HG03342 (cell line): ENCODE measurements around the gene ELOVL6.
"Not testable (repeated sequence)": the region's sequence is repeated elsewhere in the genome, so short reads cannot be mapped to it uniquely, and the experiment has no call there.

Experiments used
- ATAC-seq: cut with Tn5 transposase; IDR thresholded peaks from one replicate; pipeline ENCODE4 v1.9.1; 2021; ENCODE audit warnings: mild to moderate bottlenecking, moderate library complexity; ENCODE audit not compliant: unreplicated experiment

The ELOVL6 gene

DNA sequence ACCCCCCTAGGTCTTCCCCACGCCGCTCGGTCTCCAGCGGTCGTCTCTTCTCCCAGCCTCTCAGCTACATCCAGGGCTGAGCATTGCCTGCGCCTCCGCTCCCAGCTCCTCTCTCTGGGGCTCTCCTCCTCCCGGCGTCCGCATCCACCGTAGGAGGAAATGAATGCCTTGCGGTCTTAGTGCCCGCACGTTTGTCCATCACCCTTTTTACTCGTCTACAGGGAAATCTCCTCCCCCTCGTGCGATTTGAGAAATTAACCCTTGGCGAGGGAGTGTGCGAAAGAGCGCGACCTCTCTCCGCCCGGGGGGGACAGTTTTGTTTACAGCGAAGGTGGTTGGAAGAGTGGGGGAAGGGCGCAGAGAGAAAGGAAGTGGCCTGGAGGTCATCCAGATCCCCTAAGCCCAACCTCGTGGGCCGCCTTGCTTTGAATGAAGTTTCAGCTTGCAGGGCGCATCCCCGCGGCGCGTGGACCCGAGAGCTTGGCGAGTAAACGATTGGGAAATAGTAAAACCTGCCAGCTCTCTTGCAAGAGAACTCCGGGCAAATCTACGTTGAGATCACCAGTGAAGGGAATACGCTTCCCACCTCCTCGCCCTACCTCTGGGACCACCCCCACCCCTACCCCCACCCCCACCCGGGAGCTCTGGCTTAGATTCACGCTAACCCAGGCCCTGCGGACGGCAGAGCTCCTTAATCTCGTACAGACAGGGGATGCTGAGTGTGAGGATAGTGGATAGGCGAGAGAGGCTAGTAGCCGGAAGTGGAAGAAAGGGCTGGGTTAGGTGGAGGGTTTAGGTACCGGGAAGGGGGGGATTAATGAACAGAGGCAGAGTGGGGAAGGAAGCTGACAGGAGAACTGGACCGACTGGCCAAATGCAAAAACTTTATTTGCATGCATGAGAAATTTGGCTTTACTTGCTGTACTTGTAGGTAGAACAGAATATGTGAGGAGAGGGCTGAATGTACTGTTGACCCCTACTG lies at the start of gene ELOVL6:
Gene ELOVL6, minus strand, starts transcription at position 181 of the 982 bp plus-strand sequence. CDS start 280 bp downstream, outside the sequence.
- ATAC-seq, result peak; percentile 17

DNA sequence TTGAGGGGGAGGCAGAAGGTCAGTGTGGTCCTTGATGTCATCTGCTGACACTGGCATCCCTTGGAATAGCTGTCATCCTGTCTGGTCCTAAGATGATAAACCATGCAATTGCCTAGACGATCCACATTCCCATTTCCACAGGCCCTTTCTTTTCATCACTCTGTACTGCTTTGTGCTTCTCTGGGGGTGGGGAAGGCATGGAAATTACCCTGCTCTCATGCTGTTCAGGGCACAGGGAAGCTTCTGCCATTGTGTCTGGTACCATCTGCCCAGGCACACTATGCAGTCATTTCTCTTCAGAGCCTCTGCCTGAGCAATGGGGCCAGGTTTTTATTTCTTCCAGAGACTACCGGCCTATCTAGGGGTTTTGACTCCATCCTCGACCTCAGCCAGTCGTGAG lies 49.7 kb upstream of the ELOVL6 start:
- no peak for ATAC-seq

GRCh38 chr4:110247591-110247990 lies 49.2 kb upstream of the ELOVL6 start:
- no peak for ATAC-seq

DNA sequence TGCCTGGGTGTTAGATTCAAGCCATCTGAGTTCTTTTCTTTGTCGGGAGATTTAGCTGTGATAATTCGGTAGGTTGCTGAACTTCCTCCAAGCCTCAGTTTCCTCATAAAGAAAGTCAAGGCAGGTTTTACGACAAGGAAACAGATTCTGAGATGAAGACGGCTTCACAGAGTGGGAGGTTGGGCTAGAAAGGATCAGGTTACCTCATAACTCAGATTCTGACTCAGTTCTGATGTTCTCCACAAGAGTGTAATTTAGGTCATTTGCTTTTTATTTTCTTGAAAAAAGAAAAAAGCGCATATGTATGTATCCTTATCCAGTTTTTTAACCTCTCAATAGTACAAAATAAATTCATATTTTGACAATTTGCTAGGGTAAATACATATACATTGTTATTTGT lies 47.2 kb upstream of the ELOVL6 start:
- ATAC-seq, result no peak

- no peak for ATAC-seq
These were observed 37.9 kb upstream of the ELOVL6 start for GRCh38 chr4:110236324-110236723.

DNA sequence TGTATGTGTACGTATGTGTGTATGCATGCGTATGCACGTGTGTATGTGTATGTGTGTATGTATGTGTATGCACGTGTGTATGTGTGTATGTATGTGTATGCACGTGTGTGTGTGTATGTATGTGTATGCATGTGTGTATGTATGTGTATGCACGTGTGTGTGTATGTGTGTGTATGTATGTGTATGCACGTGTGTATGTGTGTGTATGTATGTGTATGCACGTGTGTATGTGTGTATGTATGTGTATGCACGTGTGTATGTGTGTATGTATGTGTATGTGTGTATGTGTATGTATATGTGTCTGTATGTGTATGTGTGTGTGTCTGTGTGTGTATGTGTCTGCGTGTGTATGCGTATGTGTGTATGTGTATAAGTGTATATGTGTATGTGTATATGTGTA lies 35.2 kb upstream of the ELOVL6 start:
- ATAC-seq, result not testable (repeated sequence)

- ATAC-seq, result peak; percentile 70
These were observed 33.5 kb upstream of the ELOVL6 start for GRCh38 chr4:110231869-110232268.

DNA sequence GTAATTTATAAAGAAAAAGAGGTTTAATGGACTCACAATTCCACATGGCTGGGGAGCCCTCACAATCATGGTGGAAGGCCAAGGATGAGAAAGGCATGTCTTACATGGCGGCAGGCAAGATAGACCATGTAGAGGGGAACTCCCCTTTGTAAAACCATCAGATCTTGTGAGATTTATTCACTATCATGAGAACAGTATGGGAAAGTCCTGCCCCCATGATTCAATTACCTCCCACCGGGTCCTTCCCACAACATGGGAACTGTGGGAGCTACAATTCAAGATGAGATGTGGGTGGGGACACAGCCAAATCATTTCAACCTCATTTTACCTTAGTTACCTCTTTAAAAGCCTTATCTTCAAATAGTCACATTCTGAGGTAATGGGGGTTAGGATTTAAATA lies 30.9 kb upstream of the ELOVL6 start:
- ATAC-seq, result no peak

DNA sequence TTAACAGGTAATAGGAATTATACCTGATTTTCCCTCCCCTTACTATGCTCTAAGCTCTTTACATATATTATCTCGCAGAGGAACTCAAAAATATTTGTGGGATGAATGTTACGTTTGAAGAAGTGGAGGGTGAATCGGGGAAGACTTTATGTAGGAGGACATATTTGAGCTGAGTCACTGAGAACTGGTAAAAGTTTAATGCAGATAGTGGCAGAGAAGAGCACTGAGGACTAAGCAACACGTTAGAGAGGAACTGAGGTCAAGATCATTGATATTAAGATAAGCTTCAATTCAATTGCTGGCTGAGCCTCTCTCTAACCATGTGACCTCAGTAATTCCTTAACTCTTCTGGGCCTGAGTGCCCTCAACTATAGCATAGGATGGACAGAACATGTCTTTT lies 26.4 kb upstream of the ELOVL6 start:
- ATAC-seq, result no peak

GRCh38 chr4:110224142-110224541 lies 25.7 kb upstream of the ELOVL6 start:
- ATAC-seq, result no peak

DNA sequence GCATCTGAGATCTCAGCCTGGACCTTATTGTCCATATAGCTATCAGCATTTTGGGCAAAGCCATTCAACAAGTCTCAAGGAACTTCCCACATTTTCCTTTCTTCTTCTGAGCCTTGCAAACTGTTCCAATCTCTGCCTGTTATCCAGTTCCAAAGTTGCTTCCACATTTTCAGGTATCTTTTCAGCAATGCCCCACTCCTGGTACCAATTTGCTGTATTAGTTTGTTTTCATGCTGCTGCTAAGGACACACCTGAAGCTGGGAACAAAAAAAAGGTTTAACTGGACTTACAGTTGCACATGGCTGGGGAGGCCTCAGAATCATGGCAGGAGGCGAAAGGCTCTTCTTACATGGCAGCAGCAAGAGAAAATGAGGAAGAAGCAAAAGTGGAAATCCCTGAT lies 20.5 kb upstream of the ELOVL6 start:
- not testable (repeated sequence) for ATAC-seq

DNA sequence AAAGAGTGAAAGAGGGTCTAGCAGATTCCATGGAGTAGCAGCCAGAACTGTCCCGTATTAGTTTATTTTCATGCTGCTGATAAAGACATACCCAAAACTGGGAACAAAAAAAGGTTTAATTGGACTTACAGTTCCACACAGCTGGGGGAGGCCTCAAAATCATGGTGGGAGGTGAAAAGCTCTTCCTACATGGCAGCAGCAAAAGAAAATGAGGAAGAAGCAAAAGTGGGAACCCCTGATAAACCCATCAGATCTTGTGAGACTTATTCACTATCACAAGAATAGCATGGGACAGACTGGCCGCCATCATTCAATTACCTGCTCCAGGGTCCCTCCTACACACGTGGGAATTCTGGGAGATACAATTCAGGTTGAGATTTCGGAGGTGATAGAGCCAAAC lies 18.8 kb upstream of the ELOVL6 start:
- ATAC-seq, result not testable (repeated sequence)

- ATAC-seq, result no peak
These were observed 17.7 kb upstream of the ELOVL6 start for GRCh38 chr4:110216129-110216528.

DNA sequence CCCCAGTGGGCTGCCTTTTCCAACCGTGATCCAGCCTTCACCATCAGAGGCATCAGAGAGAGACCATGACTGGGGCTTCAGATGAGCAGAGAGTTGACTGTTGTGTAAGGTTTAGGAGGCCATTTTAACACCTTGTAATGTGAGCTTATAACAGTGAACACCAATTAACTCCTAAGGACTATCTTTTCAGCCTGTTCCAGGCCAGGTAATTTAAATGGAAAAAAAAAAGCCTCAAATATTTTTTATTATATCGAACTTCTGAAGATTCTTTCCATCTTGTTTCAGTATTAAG lies 13.3 kb upstream of the ELOVL6 start:
- no peak for ATAC-seq

- peak; percentile 90 for ATAC-seq
These were observed 12.8 kb upstream of the ELOVL6 start for GRCh38 chr4:110211007-110211769.

DNA sequence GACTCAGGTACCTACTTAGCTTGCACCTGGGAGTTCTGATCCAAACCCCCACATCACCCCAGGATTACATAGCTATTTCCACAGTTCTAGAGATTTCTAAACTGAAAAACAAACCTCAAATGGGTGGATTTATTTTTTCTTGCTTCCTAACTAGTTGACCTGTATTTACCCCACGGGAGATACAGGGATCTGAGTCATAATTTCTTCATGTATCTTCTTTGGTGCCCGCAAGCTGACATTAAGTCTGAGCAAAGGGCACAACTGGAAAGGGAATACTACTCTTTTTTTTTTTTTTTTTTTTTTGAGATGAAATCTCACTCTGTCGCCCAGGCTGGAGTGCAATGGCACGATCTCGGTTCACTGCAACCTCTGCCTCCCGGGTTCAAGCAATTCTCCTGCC lies 10.0 kb upstream of the ELOVL6 start:
- no peak for ATAC-seq

DNA sequence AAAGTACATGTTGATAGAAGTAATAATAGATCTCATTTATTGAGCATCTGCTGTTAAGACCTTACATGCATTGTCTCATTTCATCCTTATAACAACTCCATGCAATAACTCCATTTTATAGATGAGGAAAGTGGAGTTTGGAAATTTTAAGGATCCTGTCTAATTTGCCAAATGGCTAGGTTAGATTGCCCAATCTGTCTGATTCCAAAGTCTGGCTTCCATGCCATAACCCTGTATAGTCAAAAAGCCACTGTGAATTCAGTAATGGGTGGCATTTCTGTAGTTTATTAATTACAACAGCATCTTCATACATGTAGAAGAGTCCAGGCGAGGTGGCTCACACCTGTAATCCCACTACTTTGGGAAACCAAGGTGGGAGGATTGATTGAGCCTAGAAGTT lies 8.8 kb upstream of the ELOVL6 start:
- no peak for ATAC-seq

- ATAC-seq, result no peak
These were observed 3.6 kb upstream of the ELOVL6 start for GRCh38 chr4:110202024-110202423.

GRCh38 chr4:110201502-110201901 lies 3.1 kb upstream of the ELOVL6 start:
- ATAC-seq, result no peak

DNA sequence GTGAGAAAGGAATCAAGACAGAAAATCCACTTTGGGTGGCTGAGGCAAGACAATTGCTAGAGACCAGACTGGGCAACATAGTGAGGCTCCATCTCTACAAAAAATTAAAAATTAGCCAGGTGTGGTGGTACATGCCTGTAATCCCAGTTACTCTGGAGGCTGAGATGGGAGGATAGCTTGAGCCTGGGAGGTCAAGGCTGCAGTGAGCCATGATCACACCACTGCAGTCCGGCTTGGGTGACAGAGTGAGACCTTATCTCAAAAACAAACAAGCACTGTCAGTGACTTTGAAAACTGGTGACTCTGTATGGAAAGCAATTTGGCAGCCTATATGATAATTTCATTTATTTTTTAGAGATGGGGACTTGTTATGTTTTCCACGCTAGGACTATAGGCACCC lies 2.3 kb upstream of the ELOVL6 start:
- no peak for ATAC-seq

DNA sequence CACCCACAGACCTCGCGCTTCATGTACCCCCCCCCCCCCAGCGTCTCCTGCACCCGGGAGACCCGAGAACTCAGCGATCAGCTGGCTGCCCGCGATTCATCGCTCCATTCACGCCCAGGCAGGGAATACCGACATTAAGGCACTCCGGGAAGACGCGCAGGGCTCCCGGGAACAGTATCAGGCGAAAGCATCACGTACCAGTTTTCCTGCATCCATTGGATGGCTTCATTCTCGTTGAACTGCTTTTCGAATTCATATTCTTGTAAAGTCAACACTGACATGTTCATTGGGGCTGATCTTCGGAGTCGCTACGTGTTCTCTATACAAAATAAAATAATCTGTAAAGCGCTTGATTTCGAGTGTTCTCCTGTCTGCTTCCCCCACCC lies 373 bp downstream of the ELOVL6 start:
- no peak for ATAC-seq

DNA sequence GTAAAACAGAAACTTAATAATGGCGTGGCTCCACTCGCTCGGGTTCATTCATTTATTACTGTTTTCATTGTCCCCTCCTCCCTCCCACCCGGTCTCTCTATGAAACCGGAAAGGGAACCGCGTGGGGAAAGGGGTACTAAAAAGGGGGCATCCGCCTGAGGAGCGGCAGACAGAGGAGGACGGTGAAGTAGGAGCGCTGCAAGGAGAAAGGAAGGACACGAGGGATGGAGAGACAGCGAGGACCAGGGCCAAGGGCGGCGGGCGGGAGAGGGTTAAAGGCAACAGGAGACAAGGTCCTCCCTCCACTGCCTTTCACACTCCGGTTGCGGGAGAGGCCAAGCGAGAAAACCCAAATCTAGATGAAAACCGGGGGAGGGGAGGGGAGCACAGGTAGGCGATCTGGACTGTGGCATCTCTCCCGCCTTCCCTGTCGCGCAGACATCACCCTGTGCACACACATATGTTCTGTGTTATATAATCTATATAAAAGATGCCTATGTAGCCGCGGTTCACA lies 829 bp downstream of the ELOVL6 start:
- ATAC-seq, result peak; percentile 3
